Prostate gland (tissue), 2 donors: ENCODE results near the gene USP10.

Experiments used
- POLR2A ChIP-seq: fragments of 450-650 bp; IDR thresholded peaks from one replicate; pipeline ENCODE4 v1.6.1; 2016; ENCODE audit warnings: antibody characterized with exemption, mild to moderate bottlenecking
- POLR2AphosphoS5 ChIP-seq: sonication (generic); formaldehyde crosslinking; IDR thresholded peaks from one replicate; pipeline ENCODE4 v1.6.1; 2017; ENCODE audit warnings: antibody characterized with exemption
- TF ChIP-seq, protein P1 (sequence below), 4 experiments: fragments of 200-600 bp in 2 of 4; fragments of 450-650 bp in 2 of 4; sonication (generic) in 2 of 4; IDR thresholded peaks; 1 replicate in 3 of 4; 2 replicates in 1 of 4; pipeline ENCODE4 v1.5.1; 2016 to 2019; ENCODE audit warnings: antibody characterized with exemption in 4 of 4, mild to moderate bottlenecking in 2 of 4, moderate library complexity in 2 of 4

DNA sequence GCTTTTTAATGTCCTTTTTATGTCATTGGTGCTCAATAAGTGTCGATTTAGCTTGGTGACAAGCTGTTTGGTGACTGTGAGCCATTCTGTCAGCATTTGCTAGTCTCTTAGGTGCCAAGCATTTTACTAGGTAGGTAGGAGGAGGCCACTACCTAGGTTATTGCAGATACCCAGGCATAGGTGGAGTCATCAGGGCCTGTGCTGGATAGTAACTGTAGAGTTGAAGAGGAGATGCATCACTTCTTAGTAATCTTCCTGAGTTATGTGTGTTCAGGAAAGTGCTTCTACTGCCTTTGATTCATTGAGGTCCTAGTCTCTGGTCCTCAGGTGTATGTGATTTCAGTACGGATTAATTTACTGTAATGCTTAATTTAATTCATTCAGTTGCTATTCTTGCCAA is 17.7 kb downstream of the USP10 start:
- TF ChIP-seq POLR2A (no peak), POLR2AphosphoS5 (no peak)
- TF ChIP-seq, protein P1, sequence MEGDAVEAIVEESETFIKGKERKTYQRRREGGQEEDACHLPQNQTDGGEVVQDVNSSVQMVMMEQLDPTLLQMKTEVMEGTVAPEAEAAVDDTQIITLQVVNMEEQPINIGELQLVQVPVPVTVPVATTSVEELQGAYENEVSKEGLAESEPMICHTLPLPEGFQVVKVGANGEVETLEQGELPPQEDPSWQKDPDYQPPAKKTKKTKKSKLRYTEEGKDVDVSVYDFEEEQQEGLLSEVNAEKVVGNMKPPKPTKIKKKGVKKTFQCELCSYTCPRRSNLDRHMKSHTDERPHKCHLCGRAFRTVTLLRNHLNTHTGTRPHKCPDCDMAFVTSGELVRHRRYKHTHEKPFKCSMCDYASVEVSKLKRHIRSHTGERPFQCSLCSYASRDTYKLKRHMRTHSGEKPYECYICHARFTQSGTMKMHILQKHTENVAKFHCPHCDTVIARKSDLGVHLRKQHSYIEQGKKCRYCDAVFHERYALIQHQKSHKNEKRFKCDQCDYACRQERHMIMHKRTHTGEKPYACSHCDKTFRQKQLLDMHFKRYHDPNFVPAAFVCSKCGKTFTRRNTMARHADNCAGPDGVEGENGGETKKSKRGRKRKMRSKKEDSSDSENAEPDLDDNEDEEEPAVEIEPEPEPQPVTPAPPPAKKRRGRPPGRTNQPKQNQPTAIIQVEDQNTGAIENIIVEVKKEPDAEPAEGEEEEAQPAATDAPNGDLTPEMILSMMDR (IDR thresholded peaks at IDR 0.05) = no peak
